Measurements from ENCODE around the gene PRM1. TPM values are rescaled to one million over a fixed set of nuclear protein-coding genes. Genes with fewer than 3 reads are reported as not detected.

The PRM1 gene
- total and polyA plus RNA-seq, 2 of the 8 experiments (the other 6 are each of a cell fraction or from before 2014, with no cell fraction given) = 0.54 to 0.82 TPM

DNA sequence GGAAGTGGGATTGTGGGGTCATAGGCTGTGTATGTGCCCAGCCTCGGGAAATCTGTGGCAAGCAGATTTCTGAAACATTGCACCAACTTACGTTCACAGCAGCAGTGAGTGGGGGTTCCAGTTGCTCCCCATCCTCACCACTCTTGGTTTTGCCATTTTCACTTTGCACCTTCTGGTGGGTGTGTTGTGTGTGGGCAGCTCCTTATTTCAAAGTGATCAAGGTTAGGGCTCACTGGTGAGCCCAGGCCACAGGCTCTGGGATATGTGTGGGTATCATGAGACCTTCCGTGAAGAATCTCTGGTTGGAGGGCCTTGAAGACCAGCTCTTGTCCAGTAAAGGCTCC is 29.5 kb upstream of the PRM1 start (continued):
- TF ChIP-seq, protein P1, sequence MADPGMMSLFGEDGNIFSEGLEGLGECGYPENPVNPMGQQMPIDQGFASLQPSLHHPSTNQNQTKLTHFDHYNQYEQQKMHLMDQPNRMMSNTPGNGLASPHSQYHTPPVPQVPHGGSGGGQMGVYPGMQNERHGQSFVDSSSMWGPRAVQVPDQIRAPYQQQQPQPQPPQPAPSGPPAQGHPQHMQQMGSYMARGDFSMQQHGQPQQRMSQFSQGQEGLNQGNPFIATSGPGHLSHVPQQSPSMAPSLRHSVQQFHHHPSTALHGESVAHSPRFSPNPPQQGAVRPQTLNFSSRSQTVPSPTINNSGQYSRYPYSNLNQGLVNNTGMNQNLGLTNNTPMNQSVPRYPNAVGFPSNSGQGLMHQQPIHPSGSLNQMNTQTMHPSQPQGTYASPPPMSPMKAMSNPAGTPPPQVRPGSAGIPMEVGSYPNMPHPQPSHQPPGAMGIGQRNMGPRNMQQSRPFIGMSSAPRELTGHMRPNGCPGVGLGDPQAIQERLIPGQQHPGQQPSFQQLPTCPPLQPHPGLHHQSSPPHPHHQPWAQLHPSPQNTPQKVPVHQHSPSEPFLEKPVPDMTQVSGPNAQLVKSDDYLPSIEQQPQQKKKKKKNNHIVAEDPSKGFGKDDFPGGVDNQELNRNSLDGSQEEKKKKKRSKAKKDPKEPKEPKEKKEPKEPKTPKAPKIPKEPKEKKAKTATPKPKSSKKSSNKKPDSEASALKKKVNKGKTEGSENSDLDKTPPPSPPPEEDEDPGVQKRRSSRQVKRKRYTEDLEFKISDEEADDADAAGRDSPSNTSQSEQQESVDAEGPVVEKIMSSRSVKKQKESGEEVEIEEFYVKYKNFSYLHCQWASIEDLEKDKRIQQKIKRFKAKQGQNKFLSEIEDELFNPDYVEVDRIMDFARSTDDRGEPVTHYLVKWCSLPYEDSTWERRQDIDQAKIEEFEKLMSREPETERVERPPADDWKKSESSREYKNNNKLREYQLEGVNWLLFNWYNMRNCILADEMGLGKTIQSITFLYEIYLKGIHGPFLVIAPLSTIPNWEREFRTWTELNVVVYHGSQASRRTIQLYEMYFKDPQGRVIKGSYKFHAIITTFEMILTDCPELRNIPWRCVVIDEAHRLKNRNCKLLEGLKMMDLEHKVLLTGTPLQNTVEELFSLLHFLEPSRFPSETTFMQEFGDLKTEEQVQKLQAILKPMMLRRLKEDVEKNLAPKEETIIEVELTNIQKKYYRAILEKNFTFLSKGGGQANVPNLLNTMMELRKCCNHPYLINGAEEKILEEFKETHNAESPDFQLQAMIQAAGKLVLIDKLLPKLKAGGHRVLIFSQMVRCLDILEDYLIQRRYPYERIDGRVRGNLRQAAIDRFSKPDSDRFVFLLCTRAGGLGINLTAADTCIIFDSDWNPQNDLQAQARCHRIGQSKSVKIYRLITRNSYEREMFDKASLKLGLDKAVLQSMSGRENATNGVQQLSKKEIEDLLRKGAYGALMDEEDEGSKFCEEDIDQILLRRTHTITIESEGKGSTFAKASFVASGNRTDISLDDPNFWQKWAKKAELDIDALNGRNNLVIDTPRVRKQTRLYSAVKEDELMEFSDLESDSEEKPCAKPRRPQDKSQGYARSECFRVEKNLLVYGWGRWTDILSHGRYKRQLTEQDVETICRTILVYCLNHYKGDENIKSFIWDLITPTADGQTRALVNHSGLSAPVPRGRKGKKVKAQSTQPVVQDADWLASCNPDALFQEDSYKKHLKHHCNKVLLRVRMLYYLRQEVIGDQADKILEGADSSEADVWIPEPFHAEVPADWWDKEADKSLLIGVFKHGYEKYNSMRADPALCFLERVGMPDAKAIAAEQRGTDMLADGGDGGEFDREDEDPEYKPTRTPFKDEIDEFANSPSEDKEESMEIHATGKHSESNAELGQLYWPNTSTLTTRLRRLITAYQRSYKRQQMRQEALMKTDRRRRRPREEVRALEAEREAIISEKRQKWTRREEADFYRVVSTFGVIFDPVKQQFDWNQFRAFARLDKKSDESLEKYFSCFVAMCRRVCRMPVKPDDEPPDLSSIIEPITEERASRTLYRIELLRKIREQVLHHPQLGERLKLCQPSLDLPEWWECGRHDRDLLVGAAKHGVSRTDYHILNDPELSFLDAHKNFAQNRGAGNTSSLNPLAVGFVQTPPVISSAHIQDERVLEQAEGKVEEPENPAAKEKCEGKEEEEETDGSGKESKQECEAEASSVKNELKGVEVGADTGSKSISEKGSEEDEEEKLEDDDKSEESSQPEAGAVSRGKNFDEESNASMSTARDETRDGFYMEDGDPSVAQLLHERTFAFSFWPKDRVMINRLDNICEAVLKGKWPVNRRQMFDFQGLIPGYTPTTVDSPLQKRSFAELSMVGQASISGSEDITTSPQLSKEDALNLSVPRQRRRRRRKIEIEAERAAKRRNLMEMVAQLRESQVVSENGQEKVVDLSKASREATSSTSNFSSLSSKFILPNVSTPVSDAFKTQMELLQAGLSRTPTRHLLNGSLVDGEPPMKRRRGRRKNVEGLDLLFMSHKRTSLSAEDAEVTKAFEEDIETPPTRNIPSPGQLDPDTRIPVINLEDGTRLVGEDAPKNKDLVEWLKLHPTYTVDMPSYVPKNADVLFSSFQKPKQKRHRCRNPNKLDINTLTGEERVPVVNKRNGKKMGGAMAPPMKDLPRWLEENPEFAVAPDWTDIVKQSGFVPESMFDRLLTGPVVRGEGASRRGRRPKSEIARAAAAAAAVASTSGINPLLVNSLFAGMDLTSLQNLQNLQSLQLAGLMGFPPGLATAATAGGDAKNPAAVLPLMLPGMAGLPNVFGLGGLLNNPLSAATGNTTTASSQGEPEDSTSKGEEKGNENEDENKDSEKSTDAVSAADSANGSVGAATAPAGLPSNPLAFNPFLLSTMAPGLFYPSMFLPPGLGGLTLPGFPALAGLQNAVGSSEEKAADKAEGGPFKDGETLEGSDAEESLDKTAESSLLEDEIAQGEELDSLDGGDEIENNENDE (IDR thresholded peaks at IDR 0.05; ENCODE audit: insufficient replicate concordance, low read length) = no peak
- TF ChIP-seq SIRT6 (IDR thresholded peaks at IDR 0.05; ENCODE audit: low read length) (no peak), CHD2 (IDR thresholded peaks at IDR 0.05; ENCODE audit: low read length) (no peak)
- TF ChIP-seq, protein P2, sequence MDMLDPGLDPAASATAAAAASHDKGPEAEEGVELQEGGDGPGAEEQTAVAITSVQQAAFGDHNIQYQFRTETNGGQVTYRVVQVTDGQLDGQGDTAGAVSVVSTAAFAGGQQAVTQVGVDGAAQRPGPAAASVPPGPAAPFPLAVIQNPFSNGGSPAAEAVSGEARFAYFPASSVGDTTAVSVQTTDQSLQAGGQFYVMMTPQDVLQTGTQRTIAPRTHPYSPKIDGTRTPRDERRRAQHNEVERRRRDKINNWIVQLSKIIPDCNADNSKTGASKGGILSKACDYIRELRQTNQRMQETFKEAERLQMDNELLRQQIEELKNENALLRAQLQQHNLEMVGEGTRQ (IDR thresholded peaks at IDR 0.05; ENCODE audit: low read length) = no peak

Measured in H1 (cell line).